ENCODE measurements around the gene MARCHF2. TPM values are rescaled to one million over a fixed set of nuclear protein-coding genes. Genes with fewer than 3 reads are reported as not detected.

Gene MARCHF2
- total RNA-seq, 1 experiment from 2014 or later: 34.2 TPM

DNA sequence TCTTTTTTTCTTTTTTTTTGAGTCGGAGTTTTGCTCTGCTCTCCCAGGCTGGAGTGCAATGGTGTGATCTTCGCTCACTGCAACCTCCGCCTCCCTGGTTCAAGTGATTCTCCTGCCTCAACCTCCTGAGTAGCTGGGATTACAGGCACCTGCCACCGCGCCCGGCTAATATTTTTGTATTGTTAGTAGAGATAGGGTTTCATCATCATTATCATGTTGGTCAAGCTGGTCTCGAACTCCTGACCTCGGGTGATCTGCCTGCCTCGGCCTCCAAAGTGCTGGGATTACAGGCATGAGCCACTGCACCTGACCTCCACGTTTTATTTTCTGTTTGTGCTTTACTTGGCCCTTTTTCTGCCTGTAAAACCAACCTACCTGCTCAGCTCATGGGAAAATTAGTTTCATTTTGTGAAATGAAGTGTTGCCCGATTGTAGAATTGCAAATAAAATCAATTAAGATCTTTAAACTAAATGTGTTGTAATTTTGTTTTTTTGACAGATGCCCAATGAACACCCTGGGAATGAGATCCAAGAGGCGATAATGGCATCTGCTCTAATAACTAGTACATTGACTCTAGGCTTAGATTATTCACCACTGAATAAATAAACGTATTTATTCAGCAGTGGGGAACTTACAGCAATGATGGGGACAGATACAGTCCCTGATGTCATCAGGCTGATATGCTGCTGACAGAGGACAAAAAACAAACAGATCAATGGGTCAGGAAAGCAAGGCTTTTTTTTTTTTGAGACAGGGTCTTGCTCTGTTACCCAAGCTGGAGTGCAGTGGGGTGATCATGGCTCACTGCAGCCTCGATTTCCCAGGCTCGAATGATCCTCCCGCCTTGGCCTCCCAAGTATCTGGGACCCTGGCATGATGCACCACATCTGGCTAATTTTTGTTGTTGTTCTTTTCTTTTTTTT, 25.2 kb upstream of the MARCHF2 start:
- DNase-seq (ENCODE audit: low read depth): no peak

DNA sequence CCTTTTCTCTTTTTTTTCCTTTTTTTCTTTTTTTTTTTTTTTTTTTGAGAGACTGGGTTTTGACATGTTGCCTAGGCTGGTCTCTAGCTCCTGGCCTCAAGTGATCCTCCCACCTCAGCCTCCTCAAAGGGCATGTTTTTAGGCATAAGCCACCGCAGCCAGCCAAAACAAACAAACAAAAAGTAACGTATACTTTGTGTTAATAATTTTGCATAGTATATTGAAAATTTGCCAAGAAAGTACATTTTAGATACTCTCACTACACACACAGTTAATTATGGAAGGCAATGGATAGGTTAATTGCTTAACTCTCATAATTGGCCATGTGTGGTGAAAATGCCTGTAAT, 24.5 kb upstream of the MARCHF2 start:
- no peak for DNase-seq (ENCODE audit: low read depth)

DNA sequence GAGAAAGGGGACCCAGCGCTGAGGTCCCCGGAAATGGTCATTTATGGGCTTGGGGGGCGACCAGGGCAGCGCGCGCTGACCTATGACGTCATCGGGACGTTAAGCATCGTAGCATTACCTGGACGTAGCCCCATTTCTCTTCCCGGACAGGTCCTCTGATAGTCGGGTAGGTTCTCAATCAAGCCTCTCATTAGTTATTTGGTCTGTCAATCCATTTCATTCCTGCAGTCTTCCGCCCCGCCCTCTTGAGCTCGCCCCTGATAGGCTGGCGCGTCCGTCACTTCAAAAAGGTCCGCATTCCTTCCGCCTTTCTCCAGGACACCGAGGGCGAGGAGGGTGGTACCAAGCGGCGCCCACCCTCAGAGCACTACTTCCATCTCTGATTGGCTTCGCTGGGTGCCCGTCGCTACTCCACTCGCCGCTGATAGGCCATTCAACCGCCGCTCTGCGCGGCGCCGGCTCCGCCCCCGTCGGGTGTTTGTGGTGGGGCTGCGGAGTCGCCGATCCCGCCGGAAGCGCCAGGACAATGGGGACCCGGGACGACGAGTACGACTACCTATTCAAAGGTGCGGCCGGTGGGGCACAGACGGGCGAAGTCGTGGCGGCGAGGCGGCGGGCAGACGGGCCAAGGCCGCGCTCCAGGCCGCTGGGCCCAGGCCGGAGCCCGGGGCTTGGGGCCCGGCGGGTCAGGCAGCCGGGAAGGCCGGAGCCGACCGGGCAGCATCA, 23.1 kb upstream of the MARCHF2 start, which contains the start of gene RAB11B:
TSS of gene RAB11B (plus strand) at position 470 of the 726 bp plus-strand sequence. CDS start at position 527, 57 bp downstream.
- peak; percentile 100 for DNase-seq (ENCODE audit: low read depth)

DNA sequence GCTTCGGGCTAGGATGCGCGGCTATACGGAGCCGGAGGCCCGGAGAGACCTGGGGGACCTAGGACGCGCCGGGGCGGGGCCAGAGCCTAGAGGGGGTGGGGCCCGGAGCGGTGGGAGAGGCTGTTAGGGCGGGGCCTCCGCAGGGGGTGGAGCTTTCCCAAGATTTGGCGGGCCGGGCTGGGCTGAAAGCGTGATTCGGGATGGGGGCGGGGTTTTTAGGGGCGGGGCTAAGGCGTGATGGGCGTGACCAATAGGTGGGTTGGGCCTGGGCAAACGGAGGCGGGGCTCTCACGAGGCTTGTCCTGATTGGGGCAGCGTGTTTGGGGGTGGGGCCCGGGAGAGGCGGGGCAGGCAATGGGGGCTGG, 22.5 kb upstream of the MARCHF2 start:
- DNase-seq (ENCODE audit: low read depth): peak; percentile 85

DNA sequence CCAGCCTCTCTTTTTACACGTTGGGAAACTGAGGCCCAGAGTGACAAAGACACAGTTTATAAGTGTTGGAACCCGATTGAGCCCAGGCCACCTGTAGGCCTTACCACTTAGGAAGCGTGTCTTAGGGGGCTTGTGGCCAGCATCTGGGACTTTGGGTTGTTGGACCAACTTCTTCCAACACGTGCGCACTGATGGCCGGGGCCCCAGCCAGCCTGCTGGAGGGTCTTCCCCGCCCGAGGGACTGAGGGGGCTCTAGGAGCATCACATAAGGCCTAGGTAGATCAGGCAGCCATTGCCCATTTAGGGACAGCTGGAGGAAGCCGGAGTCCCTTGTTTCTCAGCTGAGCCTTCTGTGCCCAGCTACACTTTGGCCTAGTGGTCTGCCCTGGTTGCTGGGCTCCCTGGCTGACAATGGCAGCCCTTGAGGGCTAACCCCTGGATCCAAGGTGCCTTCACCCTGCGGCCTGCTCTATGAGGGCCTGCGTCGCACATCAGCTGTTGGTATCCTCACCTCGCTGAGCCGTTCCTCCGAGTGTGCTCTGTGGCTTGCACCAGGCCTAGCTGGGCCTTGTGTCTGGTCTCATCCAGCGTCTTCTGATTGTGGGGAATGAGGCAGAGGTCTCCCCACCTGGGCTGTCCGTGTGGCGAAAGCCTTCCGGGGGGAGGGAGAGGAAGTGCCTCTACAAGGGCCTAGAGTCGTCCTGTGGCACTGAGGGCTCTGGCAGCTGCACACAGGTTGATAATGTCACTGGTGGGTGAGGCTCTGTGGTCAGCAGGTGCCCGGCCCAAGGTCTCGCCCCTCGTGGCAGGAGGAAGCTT, 21.7 kb upstream of the MARCHF2 start:
- no peak for DNase-seq (ENCODE audit: low read depth)

DNA sequence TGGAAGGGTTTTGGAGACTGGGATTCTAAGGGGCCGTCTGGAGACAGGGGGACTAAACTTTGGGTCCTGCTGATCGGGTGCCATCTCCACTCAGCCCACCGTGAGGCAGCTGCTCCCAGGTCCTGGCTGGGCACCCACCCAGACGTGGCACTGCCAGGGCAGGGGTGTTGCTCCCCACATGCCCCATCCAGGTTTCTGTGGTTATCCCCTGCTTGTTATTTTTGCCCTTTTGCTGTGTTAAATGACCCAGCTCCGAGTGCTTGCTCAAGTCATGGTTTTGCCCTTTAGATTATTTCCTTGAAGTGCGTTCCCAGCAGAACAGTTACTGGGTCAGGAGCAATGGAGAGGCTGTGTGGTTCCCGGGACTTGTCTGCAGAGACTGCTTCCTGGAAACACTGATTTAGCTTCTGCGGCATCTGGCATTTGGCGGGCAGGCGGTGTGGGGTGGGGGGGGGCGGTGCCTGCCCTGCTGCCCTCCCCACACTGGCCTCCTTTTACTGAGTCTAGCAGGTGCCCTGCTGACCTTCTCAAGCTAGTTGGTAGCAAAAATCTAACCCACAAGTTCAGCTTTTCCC, 21.0 kb upstream of the MARCHF2 start:
- DNase-seq (ENCODE audit: low read depth): peak; percentile 40

DNA sequence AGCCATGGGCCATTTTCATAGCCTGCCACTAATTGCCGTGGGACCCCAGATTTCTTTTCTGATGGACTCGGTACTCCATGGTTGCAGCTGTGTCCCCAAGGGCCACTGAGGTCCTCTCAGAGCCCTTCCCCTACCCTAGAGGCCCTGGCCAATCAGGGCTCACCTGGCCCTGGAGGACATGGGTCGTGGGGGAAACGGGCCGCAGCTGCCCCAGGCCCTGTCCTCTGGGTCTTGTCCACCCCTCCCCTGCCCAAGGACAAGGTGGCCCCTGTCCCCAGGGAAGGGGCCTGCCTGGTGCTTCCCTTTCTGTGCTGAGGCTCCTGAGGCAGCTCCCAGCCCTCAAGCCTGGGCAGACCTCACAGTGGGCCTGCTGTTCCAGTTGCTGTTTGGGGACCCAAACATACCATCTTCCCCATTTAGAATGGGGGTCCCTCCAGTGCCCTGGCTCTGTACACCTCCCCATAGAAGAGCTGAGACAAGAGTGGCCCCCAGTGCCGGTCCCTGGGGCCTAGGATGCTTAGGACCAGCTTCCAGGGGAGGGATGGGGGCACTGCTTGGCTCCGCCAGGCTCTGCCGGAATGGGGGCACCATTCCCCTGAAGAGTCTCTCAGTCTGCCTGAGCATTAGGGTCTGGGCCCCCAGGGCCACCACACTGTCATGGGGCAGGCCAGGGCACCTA, 19.8 kb upstream of the MARCHF2 start:
- no peak for DNase-seq (ENCODE audit: low read depth)

DNA sequence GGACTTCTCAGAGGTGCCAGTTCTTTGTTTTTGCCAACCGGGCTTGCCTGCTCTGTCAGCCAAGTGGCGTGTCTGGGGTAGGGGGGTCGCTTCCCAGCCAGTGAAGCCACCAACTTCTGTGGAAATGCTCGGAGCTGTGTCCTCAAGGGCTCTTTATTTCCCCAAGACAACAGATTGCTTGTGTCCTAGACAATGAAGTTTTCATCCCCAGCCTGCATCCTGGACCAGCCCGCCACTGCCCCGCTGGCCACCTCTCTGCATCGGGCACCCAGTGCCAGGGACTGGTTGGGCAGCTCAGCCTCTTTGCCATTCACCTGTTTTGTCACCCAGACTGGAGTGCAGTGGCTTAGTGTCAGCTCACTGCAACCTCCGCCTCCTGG, 19.2 kb upstream of the MARCHF2 start:
- DNase-seq (ENCODE audit: low read depth): no peak

DNA sequence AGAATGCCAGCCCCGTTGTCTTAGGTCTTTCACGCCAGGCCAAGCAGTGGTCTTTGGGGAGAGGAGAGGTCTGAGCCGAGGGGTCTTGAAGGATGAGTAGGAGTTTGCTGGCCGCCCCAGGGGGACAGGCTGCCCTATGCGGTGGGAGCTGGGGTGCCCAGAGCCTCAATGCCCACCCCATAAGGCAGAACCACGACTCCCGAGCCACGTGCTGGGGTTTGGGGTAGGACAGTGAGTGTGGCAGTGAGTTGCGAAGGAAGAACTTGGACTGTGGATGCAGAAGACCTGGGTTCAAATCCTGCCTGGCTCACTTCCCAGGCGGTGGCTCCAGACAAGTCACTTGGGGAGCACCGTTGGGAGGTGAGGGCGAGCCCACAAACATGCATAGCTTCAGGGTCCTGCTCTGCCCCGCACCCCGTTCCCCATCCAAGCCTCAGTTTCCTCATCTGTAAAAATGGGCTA, 17.5 kb upstream of the MARCHF2 start:
- no peak for DNase-seq (ENCODE audit: low read depth)

DNA sequence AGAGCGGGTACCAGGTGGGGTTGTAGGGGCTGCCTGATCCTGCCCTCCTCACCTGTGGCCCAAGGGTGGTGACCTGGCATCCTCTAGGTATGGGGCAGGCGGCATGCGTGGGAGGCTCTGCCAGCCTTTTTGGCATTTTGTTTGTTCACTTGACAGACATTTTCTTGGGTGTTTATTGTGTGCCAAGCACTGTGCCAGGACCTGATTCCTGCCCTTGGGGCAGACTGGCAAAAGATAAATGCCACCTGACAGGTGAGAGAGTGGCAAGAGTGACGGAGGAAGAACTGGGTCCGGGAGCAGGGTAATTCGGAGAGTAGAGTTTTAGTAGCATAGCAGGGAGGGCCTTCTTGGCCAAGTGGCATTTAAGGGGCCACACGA, 16.9 kb upstream of the MARCHF2 start:
- DNase-seq (ENCODE audit: low read depth): no peak

DNA sequence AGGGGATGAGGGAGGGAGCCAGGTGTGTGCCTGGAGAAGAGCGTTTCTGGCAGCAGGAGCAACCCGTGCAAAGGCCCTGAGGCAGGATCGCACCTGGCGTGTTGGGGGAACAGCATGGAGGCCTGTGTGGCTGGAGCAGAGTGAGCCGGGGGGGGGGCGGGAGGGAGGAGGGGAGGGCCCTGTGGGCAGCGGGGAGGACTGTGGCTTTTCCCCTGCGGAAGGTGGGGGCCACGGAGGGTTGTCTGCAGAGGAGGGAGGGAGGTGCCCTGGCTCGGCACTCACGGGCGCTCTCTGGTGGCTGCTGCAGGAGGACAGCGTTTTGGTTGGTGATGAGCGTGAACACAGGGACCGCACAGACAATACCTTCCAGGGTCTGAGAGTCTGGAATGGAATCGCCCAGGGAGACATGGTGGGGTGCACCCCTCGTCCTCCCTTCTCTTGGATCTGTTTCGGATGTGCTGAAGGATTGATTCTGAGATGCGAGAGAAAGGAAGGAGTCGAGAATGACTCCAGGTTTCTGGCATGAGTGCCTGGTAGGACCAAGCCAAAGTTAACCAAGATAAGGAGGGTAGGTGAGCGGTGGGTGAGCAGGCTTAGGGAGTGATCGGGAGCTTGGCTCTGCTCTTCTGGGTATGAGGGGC, 16.4 kb upstream of the MARCHF2 start:
- DNase-seq (ENCODE audit: low read depth): peak; percentile 48

DNA sequence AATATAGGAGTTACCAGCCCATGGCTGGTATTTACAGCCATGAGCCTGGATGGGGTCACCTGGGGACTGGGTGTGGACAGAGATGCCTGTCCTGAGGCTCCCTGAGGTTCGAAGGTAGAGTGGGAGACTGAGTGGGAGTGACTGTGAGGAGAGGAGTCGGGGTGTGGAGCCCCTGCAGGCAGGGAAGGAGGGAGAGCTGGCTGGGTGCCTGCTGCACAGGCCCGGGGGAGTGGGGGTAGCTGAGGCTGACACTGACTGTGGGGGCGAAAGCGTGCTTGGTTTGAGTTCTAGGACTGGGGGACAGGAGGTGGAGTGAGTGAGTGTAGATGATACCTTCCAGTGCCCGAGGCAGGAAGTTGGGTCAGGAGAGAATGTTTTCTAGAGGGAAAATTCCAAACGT, 15.8 kb upstream of the MARCHF2 start:
- DNase-seq (ENCODE audit: low read depth): no peak

DNA sequence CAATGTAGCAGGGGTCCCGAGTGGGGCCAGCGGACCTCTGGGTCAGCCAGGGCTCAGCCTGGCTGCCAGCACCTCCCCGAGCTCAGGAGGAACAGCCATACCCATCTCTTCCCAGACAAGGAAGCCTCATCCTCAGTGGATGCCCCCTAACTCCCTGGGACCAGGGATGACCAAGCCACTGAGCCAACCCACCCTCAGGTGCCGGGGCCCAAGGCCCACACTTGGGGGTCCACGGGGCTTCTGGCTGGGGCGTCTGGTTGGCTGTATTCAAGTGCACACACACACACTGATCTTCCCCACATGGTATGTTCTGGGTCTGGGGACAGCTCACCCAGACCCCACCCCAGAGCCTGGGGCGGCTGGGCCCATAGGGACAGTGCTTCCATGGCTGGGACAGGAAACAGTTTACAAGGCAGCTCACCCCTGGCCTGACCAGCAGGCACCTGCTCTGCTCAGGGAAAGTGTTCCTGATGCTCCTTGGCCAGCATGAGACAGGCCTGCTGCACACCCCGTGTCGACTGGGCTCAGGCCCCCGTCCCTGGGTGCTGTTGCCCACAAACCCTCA, 15.3 kb upstream of the MARCHF2 start:
- no peak for DNase-seq (ENCODE audit: low read depth)

DNA sequence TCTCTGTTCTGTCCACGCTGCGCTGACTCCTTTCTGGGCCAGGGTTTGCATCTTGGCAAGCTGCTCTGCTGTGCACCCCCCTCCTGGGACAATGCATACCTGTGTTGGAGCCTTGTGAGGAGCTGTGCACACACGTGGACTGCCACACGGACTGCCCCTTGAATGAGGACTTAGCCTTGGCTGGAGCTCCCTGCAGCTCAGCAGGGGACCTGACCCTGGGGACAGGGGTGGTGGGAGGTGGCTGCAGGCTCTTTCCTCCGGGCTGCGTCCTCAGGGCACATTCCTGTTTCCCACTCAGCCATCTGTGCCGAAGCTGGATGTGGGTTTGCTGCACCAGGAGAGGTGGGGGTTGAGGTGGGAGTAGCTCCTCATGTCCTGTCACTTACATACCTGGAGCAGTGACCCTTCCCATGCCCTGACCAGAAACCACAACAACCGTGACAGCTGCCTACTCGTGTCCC, 14.8 kb upstream of the MARCHF2 start:
- no peak for DNase-seq (ENCODE audit: low read depth)

DNA sequence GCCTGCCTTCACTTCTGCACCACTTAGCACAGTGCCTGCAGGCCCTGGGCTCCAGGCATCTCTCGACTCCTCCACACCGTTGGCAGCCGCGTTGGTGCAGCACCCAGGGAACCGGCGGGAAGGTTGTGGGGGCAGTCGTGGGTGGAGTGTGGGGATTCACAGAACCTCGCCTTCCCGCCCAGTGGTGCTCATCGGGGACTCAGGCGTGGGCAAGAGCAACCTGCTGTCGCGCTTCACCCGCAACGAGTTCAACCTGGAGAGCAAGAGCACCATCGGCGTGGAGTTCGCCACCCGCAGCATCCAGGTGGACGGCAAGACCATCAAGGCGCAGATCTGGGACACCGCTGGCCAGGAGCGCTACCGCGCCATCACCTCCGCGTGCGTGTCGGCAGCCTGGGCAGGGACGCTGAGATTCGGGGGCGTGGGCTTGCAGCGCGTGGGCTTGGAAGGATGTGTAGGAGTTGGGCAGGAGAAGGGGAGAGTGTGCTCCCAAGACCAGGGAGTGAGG, 13.4 kb upstream of the MARCHF2 start:
- no peak for DNase-seq (ENCODE audit: low read depth)

DNA sequence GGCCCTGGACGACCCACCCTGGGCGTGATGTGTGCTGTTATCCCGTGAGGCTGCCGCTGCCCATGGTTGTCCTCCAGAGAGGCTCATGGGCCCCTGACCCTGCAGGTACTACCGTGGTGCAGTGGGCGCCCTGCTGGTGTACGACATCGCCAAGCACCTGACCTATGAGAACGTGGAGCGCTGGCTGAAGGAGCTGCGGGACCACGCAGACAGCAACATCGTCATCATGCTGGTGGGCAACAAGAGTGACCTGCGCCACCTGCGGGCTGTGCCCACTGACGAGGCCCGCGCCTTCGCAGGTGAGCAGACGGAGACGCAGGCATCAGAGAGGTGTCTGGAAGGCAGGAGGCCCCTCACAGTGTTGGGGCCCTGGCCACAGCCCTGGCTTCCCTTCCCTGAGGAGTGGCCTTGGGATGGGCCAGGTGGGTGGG, 11.1 kb upstream of the MARCHF2 start:
- no peak for DNase-seq (ENCODE audit: low read depth)

DNA sequence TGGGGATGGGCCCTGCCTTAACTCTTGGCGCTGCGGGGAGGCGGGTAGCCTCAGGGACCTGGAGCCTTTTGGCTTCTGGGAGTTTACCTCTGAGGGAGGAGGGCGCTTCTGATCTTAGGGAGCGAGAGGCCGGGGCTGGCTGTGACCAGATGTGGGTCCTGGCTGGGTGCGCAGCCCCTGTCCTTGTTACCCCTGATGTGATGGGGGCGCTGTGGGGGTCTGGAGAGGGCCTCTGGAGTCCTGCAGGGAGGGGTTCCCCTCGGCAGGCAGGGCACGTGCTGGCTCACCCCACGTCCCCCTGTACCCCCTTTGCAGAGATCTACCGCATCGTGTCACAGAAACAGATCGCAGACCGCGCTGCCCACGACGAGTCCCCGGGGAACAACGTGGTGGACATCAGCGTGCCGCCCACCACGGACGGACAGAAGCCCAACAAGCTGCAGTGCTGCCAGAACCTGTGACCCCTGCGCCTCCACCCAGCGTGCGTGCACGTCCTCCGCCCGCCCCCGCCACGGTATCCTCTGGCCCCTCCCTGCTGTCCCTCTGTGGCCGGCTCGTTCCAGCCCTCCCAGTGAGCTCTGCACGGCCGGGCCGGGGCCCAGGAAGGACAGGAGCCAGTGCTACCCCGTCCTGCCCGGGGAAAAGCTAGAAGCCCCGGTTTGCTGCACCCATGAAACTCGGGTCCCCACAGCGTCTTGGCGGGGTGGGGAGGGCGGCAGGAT, 9.8 kb upstream of the MARCHF2 start:
- no peak for DNase-seq (ENCODE audit: low read depth)

DNA sequence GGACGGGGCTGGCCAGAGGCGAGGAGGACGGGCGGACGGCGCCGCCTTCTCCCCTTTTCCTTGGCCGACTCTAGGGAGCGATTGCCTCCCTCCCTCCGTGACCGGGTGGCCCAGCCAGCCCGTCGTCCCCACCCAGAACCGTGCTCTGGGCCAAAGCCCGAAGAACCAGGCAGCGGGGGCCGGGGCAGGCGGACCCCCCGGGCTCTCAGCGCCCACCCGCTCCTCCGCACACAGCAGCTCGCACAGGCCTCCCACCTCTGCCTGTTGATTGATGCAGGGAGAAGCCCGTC, 9.3 kb upstream of the MARCHF2 start:
- DNase-seq (ENCODE audit: low read depth): no peak

DNA sequence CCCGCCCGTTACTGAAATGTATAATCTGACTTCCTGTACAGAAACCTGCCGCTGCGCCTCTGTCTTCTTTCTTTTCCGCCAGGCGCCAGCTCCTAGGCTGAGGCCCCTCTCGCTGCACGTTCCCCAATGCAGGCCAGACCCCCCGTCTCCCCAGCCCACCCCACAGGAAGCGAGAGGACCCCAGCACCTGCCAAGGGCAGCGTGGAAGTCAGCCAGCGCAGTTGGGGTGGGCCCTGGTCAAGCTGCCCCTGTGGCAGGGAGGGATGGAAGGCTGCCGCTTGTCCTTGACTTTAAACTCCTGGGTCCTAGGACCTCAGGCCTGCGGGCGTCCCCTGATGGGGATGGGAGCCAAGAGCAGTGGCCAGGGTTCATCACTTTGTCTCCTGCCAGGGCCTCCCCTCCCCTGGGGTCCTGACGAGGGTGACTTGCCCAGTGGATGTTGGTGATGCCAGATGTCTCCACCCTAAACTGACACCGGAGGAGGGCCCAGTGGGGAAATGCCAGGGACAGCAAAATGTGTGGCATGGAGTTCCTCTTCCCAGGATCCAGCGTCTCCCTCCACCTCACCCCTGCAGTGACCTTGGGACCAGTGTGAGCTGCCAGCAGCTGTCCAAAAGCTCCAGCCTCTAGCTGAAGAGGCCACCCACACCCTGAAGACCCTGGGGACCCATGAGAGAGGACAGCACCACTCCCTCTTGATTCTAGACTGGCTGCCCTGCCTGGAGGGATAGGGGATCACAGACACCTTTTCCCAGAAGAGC, 8.5 kb upstream of the MARCHF2 start:
- no peak for DNase-seq (ENCODE audit: low read depth)
